Fibroblast of lung (primary cell): ENCODE measurements around the gene JUND. TPM values are rescaled to one million over a fixed set of nuclear protein-coding genes. Genes with fewer than 3 reads are reported as not detected.

ENCODE experiments used
- DNase-seq, 2 donors: peaks; one replicate each; pipeline versions ENCODE4 v3.0.0 to v3.0.0-alpha.2; 2010; ENCODE audit warnings: low read depth in 2 of 2
- H2AFZ ChIP-seq: 2 replicates; pipeline ENCODE4 v1.5.1; 2012; ENCODE audit warnings: low read length, control low read depth, inconsistent platforms
- H3K27ac ChIP-seq: 2 replicates; pipeline ENCODE4 v1.5.1; 2011; ENCODE audit warnings: low read length, control low read depth; ENCODE audit not compliant: insufficient read depth
- H3K27me3 ChIP-seq: 2 replicates; pipeline ENCODE4 v1.5.1; 2011; ENCODE audit warnings: mild to moderate bottlenecking, low read length; ENCODE audit not compliant: control insufficient read depth, insufficient read depth
- H3K36me3 ChIP-seq: 2 replicates; pipeline ENCODE4 v1.5.1; 2011; ENCODE audit warnings: low read length; ENCODE audit not compliant: control insufficient read depth, insufficient read depth
- H3K4me1 ChIP-seq: 2 replicates; pipeline ENCODE4 v1.5.1; 2011; ENCODE audit warnings: low read length; ENCODE audit not compliant: control insufficient read depth, insufficient read depth; ENCODE audit errors: extremely low read depth
- H3K4me2 ChIP-seq: 2 replicates; pipeline ENCODE4 v1.5.1; 2011; ENCODE audit warnings: low read length, control low read depth; ENCODE audit not compliant: insufficient read depth; ENCODE audit errors: extremely low read depth
- H3K4me3 ChIP-seq, 4 experiments: fragments of 200-600 bp in 1 of 4; sonication (generic) in 1 of 4; replicated peaks in 1 of 4; 2 replicates each; pipeline ENCODE4 v1.5.1; 2011 to 2016; ENCODE audit warnings: low read length in 4 of 4, low read depth in 3 of 4, mild to moderate bottlenecking in 3 of 4, control low read depth in 2 of 4, inconsistent platforms in 1 of 4, mixed read lengths in 1 of 4; ENCODE audit not compliant: insufficient read depth in 1 of 4; ENCODE audit errors: control extremely low read depth in 1 of 4
- H3K79me2 ChIP-seq: 2 replicates; pipeline ENCODE4 v1.5.1; 2012; ENCODE audit warnings: mild to moderate bottlenecking, low read length, inconsistent platforms; ENCODE audit not compliant: control insufficient read depth, insufficient read depth
- H3K9ac ChIP-seq: 2 replicates; pipeline ENCODE4 v1.5.1; 2011; ENCODE audit warnings: mild to moderate bottlenecking, low read length, control low read depth; ENCODE audit not compliant: insufficient read depth
- H3K9me3 ChIP-seq: 2 replicates; pipeline ENCODE4 v1.5.1; 2012; ENCODE audit warnings: low read depth, low read length; ENCODE audit not compliant: control insufficient read depth, insufficient read depth
- H4K20me1 ChIP-seq: 2 replicates; pipeline ENCODE4 v1.5.1; 2011; ENCODE audit warnings: low read length; ENCODE audit not compliant: control insufficient read depth, insufficient read depth; ENCODE audit errors: extremely low read depth
- EZH2 ChIP-seq: IDR thresholded peaks from 2 replicates; pipeline ENCODE4 v1.5.1; 2012; ENCODE audit warnings: low read length, control low read depth, mild to moderate bottlenecking; ENCODE audit errors: missing control alignments
- polyA plus RNA-seq, 2 donors: library from polyadenylated mRNA; depleted of rRNA in 1 of 2; stranded (reverse) in 1 of 2; unstranded in 1 of 2; fragments of >200 nt; gene quantifications; 2 replicates each; pipeline ENCODE4 v1.2.1, GENCODE V29; 2011 to 2012; ENCODE audit warnings: missing spikeins in 1 of 2
- total RNA-seq: library from RNA; depleted of rRNA; stranded (reverse); fragments of >200 nt; gene quantifications from 2 replicates; pipeline ENCODE4 v1.2.1, GENCODE V29; 2014
- TF ChIP-seq, protein P1 (sequence below), 2 donors: IDR thresholded peaks in 1 of 2; conservative IDR thresholded peaks in 1 of 2; 1 replicate in 1 of 2; 2 replicates in 1 of 2; pipeline ENCODE4 v1.5.1; 2011 to 2012; ENCODE audit warnings: low read length in 2 of 2, control low read depth in 1 of 2, inconsistent platforms in 1 of 2, low read depth in 1 of 2, mild to moderate bottlenecking in 1 of 2

Gene JUND
- total and polyA plus RNA-seq, 2 donors (not counting 1 experiment from before 2014, with no cell fraction given), result 65.8 to 166 TPM

DNA sequence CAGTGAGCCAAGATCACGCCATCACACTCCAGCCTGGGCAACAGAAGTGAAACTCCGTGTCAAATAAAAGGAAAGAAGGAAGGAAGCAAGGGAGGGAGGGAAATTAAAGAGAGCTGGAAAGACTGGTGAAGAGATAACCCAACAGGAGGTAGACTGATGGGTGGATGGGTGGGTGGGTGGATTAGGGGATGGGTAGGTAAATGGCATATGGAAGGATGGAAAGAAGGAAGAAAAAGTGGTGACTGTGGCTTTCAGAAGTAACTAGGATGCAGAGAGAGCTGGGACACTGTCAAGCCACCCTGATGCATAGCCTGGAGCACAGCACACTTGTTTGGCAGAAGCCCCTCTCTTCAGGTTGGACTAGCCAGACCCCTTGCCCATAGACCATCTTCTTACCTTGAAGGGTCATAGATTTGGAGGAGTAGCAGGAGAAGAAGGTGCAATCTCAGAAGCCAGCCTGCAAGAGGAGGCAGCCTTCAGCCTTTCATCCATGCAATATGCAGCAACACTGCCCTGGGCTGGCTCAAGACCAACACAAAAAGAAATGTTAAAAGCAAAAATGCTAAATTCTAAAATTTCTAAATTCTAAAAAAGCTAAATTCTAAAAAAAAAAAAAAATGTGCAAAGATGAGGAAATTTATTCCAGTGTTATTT lies 12.2 kb downstream of the JUND start:
- TF ChIP-seq, protein P1, sequence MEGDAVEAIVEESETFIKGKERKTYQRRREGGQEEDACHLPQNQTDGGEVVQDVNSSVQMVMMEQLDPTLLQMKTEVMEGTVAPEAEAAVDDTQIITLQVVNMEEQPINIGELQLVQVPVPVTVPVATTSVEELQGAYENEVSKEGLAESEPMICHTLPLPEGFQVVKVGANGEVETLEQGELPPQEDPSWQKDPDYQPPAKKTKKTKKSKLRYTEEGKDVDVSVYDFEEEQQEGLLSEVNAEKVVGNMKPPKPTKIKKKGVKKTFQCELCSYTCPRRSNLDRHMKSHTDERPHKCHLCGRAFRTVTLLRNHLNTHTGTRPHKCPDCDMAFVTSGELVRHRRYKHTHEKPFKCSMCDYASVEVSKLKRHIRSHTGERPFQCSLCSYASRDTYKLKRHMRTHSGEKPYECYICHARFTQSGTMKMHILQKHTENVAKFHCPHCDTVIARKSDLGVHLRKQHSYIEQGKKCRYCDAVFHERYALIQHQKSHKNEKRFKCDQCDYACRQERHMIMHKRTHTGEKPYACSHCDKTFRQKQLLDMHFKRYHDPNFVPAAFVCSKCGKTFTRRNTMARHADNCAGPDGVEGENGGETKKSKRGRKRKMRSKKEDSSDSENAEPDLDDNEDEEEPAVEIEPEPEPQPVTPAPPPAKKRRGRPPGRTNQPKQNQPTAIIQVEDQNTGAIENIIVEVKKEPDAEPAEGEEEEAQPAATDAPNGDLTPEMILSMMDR (conservative IDR thresholded peaks at IDR 0.05 in 1 of 2, IDR thresholded peaks at IDR 0.05 in 1 of 2; ENCODE audit: low read depth in 1 of 2, low read length in 2 of 2), result no peak
- TF ChIP-seq EZH2, result no peak
- no peaks in the 10 kb centered on the region for H3K27me3 ChIP-seq
- no peaks in the 10 kb centered on the region for H3K4me1 ChIP-seq
- H3K9me3 ChIP-seq, result no peaks in the 10 kb centered on the region
- DNase-seq, result no peak
- H3K4me3 ChIP-seq, result no peak overlapping the region
- no peak overlapping the region for H2AFZ ChIP-seq
- H3K9ac ChIP-seq, result no peak overlapping the region
- no peak overlapping the region for H3K27ac ChIP-seq
- H3K4me2 ChIP-seq, result no peak overlapping the region
- peaks cover 19% of the 10 kb centered on the region for H3K36me3 ChIP-seq
- peaks cover 5% of the 10 kb centered on the region for H3K79me2 ChIP-seq
- H4K20me1 ChIP-seq, result no peaks in the 10 kb centered on the region

DNA sequence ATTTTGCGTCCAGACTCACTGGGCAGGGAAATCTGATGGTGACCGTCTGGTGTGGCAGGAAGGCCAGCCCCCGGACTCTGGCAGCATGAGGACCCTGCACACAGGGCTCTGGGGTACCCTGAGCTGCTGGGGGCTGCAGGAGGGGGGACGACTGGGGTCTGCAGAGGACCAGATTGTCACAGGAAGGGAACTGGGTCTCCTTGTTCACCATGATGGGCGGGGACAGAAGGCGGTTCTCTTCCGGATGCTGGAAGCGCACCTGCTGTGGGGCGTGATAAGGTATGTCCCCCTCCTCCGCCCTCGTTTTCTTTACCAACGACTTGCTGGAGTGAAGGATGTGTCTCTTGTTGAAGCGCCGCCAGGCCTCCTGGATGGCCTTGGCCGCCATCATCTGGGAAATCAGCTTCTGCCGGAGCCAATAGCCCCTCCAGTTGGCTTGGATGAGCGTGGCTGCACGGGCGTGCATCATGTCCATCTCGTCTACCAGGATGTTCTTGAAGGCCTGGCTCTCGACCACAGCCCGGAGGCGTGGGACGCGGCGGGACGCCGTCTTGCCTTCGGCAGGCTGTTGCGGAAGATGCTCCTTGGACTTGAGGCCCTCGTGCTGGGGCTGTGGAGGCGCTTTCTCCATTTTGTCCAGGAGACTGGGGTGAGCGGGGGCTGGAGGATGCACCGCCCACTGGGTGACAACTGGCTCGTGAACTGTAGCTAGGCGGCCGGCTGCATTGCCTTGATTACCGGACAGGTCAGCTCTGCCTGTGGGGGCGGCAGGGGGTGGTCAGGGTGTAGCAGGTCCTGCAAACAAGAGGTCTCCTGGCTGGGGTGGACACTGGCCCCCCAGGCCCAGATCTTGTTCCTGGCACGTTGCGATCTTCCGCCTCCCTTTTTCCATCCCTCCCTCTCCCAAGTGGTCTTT lies 14.4 kb downstream of the JUND start:
- Histone ChIP-seq H3K27me3 (no peaks in the 10 kb centered on the region), H3K36me3 (peaks cover 19% of the 10 kb centered on the region), H3K9me3 (no peaks in the 10 kb centered on the region), H3K4me2 (no peak overlapping the region), H3K79me2 (no peaks in the 10 kb centered on the region), H3K27ac (no peak overlapping the region), H3K4me3 (no peak overlapping the region), H3K9ac (no peak overlapping the region), H2AFZ (no peak overlapping the region), H3K4me1 (no peaks in the 10 kb centered on the region), H4K20me1 (no peaks in the 10 kb centered on the region)
- TF ChIP-seq, protein P1 (conservative IDR thresholded peaks at IDR 0.05 in 1 of 2, IDR thresholded peaks at IDR 0.05 in 1 of 2; ENCODE audit: low read depth in 1 of 2, low read length in 2 of 2), result no peak
- DNase-seq, result no peak

DNA sequence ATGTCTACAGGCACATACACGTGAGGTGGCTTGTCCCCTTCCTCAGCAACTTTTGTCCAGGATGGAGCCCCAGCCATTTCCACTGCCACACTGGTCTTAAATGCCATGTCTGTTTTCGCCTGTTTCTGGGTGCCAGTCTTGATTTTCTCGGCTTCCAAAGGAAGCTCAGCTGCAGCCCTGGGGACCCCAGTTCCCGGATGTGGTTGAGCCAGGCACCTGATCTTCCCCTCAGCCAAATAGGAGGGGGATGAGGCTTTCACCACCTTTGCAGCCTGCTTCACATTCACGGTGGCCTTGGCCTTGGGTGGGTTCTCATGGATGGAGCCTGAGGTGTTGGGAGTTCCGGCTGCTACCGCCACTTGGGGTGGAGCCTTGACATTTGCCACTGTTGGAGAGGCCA lies 15.8 kb downstream of the JUND start:
- Histone ChIP-seq H3K27ac (no peak overlapping the region), H3K4me1 (no peaks in the 10 kb centered on the region)

More for the DNA sequence above, 15.8 kb downstream of the JUND start:
- Histone ChIP-seq H3K9me3 (no peaks in the 10 kb centered on the region), H3K79me2 (no peaks in the 10 kb centered on the region), H4K20me1 (no peaks in the 10 kb centered on the region), H3K36me3 (peaks cover 19% of the 10 kb centered on the region), H3K4me3 (no peak overlapping the region), H3K27me3 (no peaks in the 10 kb centered on the region), H3K9ac (peak overlapping the region; percentile 7), H3K4me2 (no peak overlapping the region), H2AFZ (no peak overlapping the region)
- no peak for DNase-seq
- no peak for TF ChIP-seq EZH2
- TF ChIP-seq, protein P1 (conservative IDR thresholded peaks at IDR 0.05 in 1 of 2, IDR thresholded peaks at IDR 0.05 in 1 of 2; ENCODE audit: low read depth in 1 of 2, low read length in 2 of 2), result no peak
